Endothelial cell (in vitro differentiated cells): ENCODE measurements around the gene MOAP1. TPM values are rescaled to one million over a fixed set of nuclear protein-coding genes. Genes with fewer than 3 reads are reported as not detected.
"Not testable (repeated sequence)": the region's sequence is repeated elsewhere in the genome, so short reads cannot be mapped to it uniquely, and the experiment has no call there.

Experiments used
- DNase-seq: peaks from one replicate; pipeline ENCODE4 v3.0.0; 2021; ENCODE audit warnings: low spot score
- H3K27ac Mint-ChIP-seq: one replicate; pipeline ENCODE4 v1.8.0; 2021; ENCODE audit warnings: mixed read lengths, inconsistent platforms; ENCODE audit not compliant: unreplicated experiment
- H3K27me3 Mint-ChIP-seq: one replicate; pipeline ENCODE4 v1.8.0; 2021; ENCODE audit warnings: mild to moderate bottlenecking, moderate library complexity, mixed read lengths, inconsistent platforms; ENCODE audit not compliant: unreplicated experiment
- H3K36me3 Mint-ChIP-seq: one replicate; pipeline ENCODE4 v1.8.0; 2021; ENCODE audit warnings: mild to moderate bottlenecking, low read depth, mixed read lengths, inconsistent platforms; ENCODE audit not compliant: unreplicated experiment
- H3K4me1 Mint-ChIP-seq: one replicate; pipeline ENCODE4 v1.8.0; 2021; ENCODE audit warnings: mild to moderate bottlenecking, mixed read lengths, inconsistent platforms; ENCODE audit not compliant: unreplicated experiment
- H3K4me3 Mint-ChIP-seq: one replicate; pipeline ENCODE4 v1.8.0; 2021; ENCODE audit warnings: mild to moderate bottlenecking, mixed read lengths, inconsistent platforms; ENCODE audit not compliant: unreplicated experiment
- H3K9me3 Mint-ChIP-seq: one replicate; pipeline ENCODE4 v1.8.0; 2021; ENCODE audit warnings: mixed read lengths, inconsistent platforms; ENCODE audit not compliant: unreplicated experiment
- total RNA-seq: library from RNA; stranded (reverse); fragmentation: NEBNext Ultra II Directional; extraction: Animal tissue kit (Norgen Biotek cat#: 25700); gene quantifications from one replicate; pipeline ENCODE4 v1.2.1, GENCODE V29; 2021; ENCODE audit not compliant: unreplicated experiment
- TF ChIP-seq, protein P1 (sequence below): fragments of 200-600 bp; sonication (generic); IDR thresholded peaks from one replicate; pipeline ENCODE4 v1.5.0; 2021; ENCODE audit warnings: antibody characterized with exemption; ENCODE audit not compliant: unreplicated experiment

The MOAP1 gene
- total RNA-seq, 1 donor from 2014 or later: 22.4 TPM

DNA sequence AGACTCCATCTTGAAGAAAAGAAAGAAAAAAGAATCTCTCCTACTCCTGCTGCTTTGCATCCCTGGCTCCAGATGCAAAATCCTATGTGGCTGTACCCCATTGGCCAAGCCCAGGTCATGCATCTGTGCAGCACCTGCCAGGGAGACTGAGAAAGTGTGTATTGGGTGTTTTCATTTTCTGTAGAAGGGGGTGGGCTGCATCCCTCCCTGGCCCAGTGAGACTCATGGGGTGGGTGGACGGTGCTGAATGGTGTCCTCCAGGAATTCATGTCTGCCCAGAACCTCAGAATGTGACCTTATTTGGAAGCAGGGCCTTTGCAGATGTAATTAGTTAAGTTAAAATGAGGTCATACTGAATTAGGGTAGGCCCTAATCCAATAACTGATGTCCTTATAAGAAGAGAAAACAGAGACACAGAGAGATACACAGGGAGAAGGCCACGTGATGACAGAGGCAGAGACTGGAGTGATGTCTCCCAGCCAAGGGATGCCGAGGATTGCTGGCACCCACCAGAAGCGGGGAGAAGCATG is 23.2 kb downstream of the MOAP1 start:
- Mint-ChIP-seq H3K27me3 (peaks cover 2% of the 10 kb centered on the region), H3K27ac (no peak overlapping the region)
- no peak for DNase-seq

DNA sequence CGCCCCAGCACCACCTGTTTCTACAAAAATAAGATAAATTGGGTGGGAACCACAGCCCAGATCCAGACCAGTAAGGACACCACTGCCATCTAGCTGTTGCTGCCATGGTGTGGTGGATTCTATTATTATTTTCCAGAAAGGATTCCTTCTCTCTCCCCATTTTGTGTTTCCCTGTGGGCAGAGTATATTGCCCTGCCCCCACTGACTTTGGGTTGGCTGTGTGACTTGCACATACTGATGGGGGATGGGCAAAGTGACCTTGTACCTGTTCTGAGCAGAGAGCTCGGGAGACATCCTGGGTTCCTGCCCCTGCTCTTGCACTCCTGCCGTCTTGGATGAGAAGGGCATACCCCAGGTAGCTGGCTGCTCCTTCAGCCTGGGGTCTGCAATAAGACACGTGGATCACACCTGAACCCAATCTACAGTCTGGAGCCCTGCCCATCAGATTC is 24.3 kb downstream of the MOAP1 start:
- H3K27ac Mint-ChIP-seq: no peak overlapping the region
- no peak for DNase-seq
- no peaks in the 10 kb centered on the region for H3K9me3 Mint-ChIP-seq

More for the DNA sequence above, 23.2 kb downstream of the MOAP1 start:
- Mint-ChIP-seq H3K4me1 (no peaks in the 10 kb centered on the region), H3K4me3 (no peak overlapping the region), H3K36me3 (no peaks in the 10 kb centered on the region), H3K9me3 (no peaks in the 10 kb centered on the region)
- TF ChIP-seq, protein P1, sequence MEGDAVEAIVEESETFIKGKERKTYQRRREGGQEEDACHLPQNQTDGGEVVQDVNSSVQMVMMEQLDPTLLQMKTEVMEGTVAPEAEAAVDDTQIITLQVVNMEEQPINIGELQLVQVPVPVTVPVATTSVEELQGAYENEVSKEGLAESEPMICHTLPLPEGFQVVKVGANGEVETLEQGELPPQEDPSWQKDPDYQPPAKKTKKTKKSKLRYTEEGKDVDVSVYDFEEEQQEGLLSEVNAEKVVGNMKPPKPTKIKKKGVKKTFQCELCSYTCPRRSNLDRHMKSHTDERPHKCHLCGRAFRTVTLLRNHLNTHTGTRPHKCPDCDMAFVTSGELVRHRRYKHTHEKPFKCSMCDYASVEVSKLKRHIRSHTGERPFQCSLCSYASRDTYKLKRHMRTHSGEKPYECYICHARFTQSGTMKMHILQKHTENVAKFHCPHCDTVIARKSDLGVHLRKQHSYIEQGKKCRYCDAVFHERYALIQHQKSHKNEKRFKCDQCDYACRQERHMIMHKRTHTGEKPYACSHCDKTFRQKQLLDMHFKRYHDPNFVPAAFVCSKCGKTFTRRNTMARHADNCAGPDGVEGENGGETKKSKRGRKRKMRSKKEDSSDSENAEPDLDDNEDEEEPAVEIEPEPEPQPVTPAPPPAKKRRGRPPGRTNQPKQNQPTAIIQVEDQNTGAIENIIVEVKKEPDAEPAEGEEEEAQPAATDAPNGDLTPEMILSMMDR: no peak

DNA sequence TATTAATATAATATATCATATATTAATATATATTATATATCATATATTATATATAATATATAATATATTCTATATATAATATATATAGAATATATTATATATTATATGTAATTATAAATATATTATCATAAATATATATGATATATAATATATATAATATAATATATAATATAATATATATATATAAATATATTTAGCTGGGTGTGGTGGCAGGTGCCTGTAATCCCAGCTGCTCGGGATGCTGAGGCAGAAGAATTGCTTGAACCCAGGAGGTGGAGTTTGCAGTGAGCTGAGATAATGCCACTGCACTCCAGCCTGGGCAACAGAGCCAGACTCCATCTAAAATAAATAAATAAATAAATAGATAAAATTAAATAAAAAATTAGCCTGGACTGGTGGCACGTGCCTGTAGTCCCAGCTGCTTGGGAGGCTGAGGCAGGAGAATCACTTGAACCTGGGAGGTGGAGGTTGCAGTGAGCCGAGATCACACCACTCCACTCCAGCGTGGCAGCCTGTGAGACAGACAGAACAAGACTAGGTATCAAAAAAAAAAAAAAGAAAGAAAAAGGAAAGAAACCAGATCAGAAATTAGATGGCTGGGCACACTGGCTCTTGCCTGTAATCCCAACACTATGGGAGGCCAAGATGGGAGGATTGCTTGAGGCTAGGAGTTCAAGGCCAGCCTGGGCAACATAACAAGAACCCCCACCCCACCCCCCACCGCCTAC is 24.9 kb downstream of the MOAP1 start:
- not testable (repeated sequence) for H3K36me3 Mint-ChIP-seq, H3K4me1 Mint-ChIP-seq, H3K27me3 Mint-ChIP-seq, H3K27ac Mint-ChIP-seq, DNase-seq, H3K4me3 Mint-ChIP-seq, H3K9me3 Mint-ChIP-seq

More for the DNA sequence above, 24.3 kb downstream of the MOAP1 start:
- no peak overlapping the region for H3K4me3 Mint-ChIP-seq
- H3K27me3 Mint-ChIP-seq: peaks cover 2% of the 10 kb centered on the region
- no peaks in the 10 kb centered on the region for H3K36me3 Mint-ChIP-seq
- no peaks in the 10 kb centered on the region for H3K4me1 Mint-ChIP-seq
- TF ChIP-seq, protein P1: no peak

DNA sequence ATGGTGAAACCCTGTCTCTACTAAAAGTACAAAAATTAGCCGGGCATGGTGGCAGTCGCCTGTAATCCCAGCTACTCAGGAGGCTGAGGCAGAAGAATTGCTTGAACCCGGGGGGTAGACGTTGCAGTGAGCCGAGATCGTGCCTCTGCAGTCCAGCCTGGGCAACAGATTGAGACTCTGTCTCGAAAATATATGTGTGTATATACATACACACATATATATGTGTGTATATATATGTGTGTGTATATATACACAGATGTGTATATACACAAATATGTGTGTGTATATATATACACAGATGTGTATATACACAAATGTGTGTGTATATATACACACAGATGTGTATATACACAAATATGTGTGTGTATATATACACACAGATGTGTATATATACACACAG is 26.3 kb downstream of the MOAP1 start:
- H3K27me3 Mint-ChIP-seq, H3K27ac Mint-ChIP-seq, H3K4me1 Mint-ChIP-seq, DNase-seq, H3K4me3 Mint-ChIP-seq, H3K9me3 Mint-ChIP-seq, H3K36me3 Mint-ChIP-seq: not testable (repeated sequence)

DNA sequence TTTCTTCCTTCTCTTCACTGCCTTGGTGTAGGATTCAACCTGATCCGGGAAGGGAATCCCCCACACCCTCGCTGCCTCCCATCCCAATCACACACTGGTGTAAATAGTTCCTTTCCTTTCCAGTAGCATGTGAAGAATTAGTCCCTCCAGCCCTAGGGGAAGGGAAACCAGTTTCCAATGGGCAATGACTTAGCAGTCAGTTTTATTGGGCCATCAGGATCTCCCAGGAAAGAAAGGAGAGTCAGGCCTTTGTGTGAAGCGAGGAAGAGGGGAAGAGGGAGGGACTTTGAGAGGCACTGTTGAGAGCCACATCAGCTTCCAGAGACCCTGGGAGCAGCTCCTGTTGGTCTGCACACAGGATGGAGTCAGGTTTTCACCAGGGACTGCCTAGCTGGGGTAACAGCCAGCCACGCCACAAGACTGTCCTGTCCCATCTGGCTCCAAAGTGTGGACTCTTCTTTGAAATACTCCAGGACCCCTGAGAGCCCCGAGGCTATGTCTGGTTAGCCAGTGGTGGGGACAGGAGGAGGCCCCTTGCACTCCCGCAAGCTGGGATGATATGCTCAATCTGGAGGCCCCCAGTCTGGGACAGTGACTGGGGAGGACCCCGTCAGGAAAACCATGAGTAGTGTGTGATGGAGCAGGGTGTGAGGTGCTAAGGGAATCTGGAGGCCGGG is 27.9 kb downstream of the MOAP1 start:
- Mint-ChIP-seq H3K27ac (no peak overlapping the region), H3K9me3 (no peaks in the 10 kb centered on the region), H3K36me3 (no peaks in the 10 kb centered on the region), H3K4me1 (no peaks in the 10 kb centered on the region), H3K4me3 (no peak overlapping the region), H3K27me3 (peaks cover 6% of the 10 kb centered on the region)
- TF ChIP-seq, protein P1: no peak
- no peak for DNase-seq

DNA sequence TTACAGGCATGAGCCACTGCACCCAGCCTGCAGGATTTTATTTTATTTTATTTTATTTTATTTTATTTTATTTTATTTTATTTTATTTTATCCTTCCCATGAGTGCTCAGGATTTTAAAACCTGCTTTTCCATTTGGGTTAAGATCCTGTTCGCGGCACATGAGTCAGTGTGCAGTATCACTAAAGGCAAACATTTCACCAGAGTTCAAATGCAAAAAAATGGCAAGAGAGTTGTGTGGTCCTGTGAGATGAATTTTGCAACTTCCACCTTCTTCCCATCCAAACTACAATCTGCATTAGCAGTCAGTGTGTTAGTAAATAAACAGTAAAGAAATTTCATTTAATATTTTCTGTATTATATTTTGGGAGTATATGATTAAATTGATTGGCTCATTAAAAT is 29.0 kb downstream of the MOAP1 start:
- no peak overlapping the region for H3K27ac Mint-ChIP-seq
- H3K4me1 Mint-ChIP-seq: peaks cover 3% of the 10 kb centered on the region
- TF ChIP-seq, protein P1: no peak
- peaks cover 6% of the 10 kb centered on the region for H3K27me3 Mint-ChIP-seq
- no peak for DNase-seq
- H3K36me3 Mint-ChIP-seq: no peaks in the 10 kb centered on the region
- H3K4me3 Mint-ChIP-seq: no peak overlapping the region
- H3K9me3 Mint-ChIP-seq: no peaks in the 10 kb centered on the region
